PC-9 (cell line): Measurements from ENCODE around the gene PRRC2B. TPM values are rescaled to one million over a fixed set of nuclear protein-coding genes. Genes with fewer than 3 reads are reported as not detected.

ENCODE experiments used
- BruUV-seq: library from RNA; stranded (reverse); fragments of 400-500 nt; replicated peaks from 2 replicates; lab custom pipeline; 2021; lab: Mats Ljungman, UMichigan
- CTCF ChIA-PET: fragments of 300-600 bp; sonication (Branson Sonifier 250); formaldehyde crosslinking; loops from one replicate; lab custom pipeline; 2022; ENCODE audit warnings: antibody characterized with exemption; lab: Charles Lee
- POLR2A ChIA-PET: fragments of 300-600 bp; sonication (Branson Sonifier 250); formaldehyde crosslinking; loops from one replicate; lab custom pipeline; 2022; ENCODE audit warnings: antibody characterized with exemption; ENCODE audit not compliant: unreplicated experiment; lab: Charles Lee
- DNase-seq, 2 experiments: peaks; one replicate each; pipeline versions ENCODE4 v3.0.0 to v3.0.0-alpha.2; 2015 to 2022; ENCODE audit warnings: mixed read lengths in 1 of 2
- H2AFZ ChIP-seq: fragments of 200-600 bp; sonication (generic); 2 replicates; pipeline ENCODE4 v1.8.1; 2017; ENCODE audit warnings: antibody characterized with exemption
- H3F3A ChIP-seq: fragments of 200-600 bp; sonication (generic); 2 replicates; pipeline ENCODE4 v1.8.1; 2017; ENCODE audit warnings: antibody characterized with exemption, mild to moderate bottlenecking, low read depth; ENCODE audit not compliant: insufficient read depth
- H3K27ac ChIP-seq: fragments of 200-600 bp; sonication (generic); 2 replicates; pipeline ENCODE4 v1.6.1; 2016; ENCODE audit warnings: mixed run types
- H3K27me3 ChIP-seq: fragments of 200-600 bp; sonication (generic); 2 replicates; pipeline ENCODE4 v1.6.1; 2016; ENCODE audit warnings: low read depth, mixed run types; ENCODE audit not compliant: insufficient read depth
- H3K36me3 ChIP-seq: fragments of 200-600 bp; sonication (generic); 2 replicates; pipeline ENCODE4 v1.6.1; 2016; ENCODE audit warnings: low read depth, mixed run types
- H3K4me1 ChIP-seq: fragments of 200-600 bp; sonication (generic); replicated peaks from 2 replicates; pipeline ENCODE4 v1.6.1; 2016; ENCODE audit warnings: mixed run types; ENCODE audit not compliant: insufficient read depth
- H3K4me2 ChIP-seq: fragments of 200-600 bp; sonication (generic); 2 replicates; pipeline ENCODE4 v1.6.1; 2017; ENCODE audit warnings: mixed run types
- H3K4me3 ChIP-seq: fragments of 200-600 bp; sonication (generic); 2 replicates; pipeline ENCODE4 v1.6.1; 2016; ENCODE audit warnings: mixed run types
- H3K79me2 ChIP-seq: fragments of 200-600 bp; sonication (generic); 2 replicates; pipeline ENCODE4 v1.6.1; 2017; ENCODE audit warnings: low read depth, mixed run types
- H3K9me2 ChIP-seq: fragments of 200-600 bp; sonication (generic); 2 replicates; pipeline ENCODE4 v1.8.1; 2017; ENCODE audit warnings: mild to moderate bottlenecking; ENCODE audit not compliant: insufficient read depth
- H3K9me3 ChIP-seq: fragments of 200-600 bp; sonication (generic); 2 replicates; pipeline ENCODE4 v1.8.1; 2016; ENCODE audit warnings: low read depth; ENCODE audit not compliant: insufficient read depth
- H4K20me1 ChIP-seq: fragments of 200-600 bp; sonication (generic); 2 replicates; pipeline ENCODE4 v1.8.1; 2017; ENCODE audit not compliant: insufficient read depth
- CTCF ChIP-seq: fragments of 200-600 bp; sonication (generic); conservative IDR thresholded peaks from 2 replicates; pipeline ENCODE4 v1.6.1; 2017; ENCODE audit warnings: mixed run types, antibody characterized with exemption, mild to moderate bottlenecking, moderate library complexity
- EZH2 ChIP-seq: fragments of 200-600 bp; sonication (generic); IDR thresholded peaks from 2 replicates; pipeline ENCODE4 v1.8.0; 2017; ENCODE audit warnings: antibody characterized with exemption, low read depth
- intact Hi-C: fragments of 100-400 bp; cut with micrococcal nuclease; formaldehyde crosslinking; loops from one replicate; pipeline ENCODE4 v1.10.0; 2022; ENCODE audit not compliant: unreplicated experiment
- total RNA-seq: library from RNA; stranded (reverse); gene quantifications from 2 replicates; pipeline ENCODE4 v1.2.3, GENCODE V29; 2021

PRRC2B gene
- total RNA-seq, 1 experiment from 2014 or later = 361 TPM

DNA sequence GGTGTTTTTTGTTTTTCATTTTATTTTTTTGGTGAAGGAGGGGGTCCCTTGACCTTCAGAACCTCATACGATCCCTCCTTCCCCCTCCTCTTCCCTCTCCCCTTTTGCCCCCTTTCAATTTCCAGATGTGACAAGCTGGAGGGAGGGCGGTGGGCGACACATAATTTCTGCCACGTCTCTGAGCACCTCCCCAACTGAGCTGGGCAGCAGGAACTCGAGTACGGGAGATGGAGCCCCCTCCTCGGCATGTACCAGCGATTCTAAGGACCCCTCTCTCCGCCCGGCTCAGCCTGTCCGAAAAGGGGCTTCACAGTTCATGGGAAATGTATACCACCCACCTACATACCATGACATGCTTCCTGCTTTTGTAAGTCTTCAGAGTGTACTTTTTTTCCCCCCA is 52.4 kb downstream of the PRRC2B start:
- Histone ChIP-seq H3K4me2 (no peak overlapping the region), H3K4me1 (no peaks in the 10 kb centered on the region), H4K20me1 (peaks cover 41% of the 10 kb centered on the region), H3K4me3 (no peak overlapping the region), H3K9me3 (no peaks in the 10 kb centered on the region), H2AFZ (no peak overlapping the region), H3K27ac (no peak overlapping the region), H3K27me3 (no peaks in the 10 kb centered on the region), H3K36me3 (peaks cover 46% of the 10 kb centered on the region), H3F3A (peaks cover 61% of the 10 kb centered on the region), H3K79me2 (peaks cover 2% of the 10 kb centered on the region), H3K9me2 (no peaks in the 10 kb centered on the region)
- no TSS peak for BruUV-seq
- DNase-seq = no peak
- ChIA-PET POLR2A (no interaction called here), CTCF (no interaction called here)
- intact Hi-C loops = no loop called here
- TF ChIP-seq CTCF (no peak), EZH2 (no peak)

DNA sequence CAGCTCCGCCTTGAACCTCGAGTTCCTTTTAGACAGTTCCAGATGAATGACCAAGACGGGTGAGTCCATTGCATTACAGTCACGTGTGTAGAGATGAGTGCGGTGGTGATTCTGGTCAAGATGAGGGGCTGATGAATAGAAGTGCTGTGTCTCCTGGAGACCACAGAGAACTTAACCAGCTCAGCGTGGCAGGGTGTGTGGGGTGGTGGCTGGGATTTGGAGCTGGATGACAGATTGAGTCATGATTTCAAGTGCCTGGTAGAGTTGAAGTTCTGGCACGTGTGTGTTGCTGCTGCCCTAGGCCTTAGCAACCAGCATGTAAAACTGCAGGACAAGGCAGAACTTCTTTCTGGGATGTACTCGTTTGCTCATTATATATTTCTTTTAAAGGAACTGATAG is 53.3 kb downstream of the PRRC2B start:
- peaks cover 52% of the 10 kb centered on the region for H3K36me3 ChIP-seq
- no peaks in the 10 kb centered on the region for H3K27me3 ChIP-seq
- H3K4me1 ChIP-seq = no peaks in the 10 kb centered on the region
- H3K9me2 ChIP-seq = no peaks in the 10 kb centered on the region
- no peak for TF ChIP-seq EZH2
- TF ChIP-seq CTCF = no peak
- intact Hi-C loops = no loop called here
- H2AFZ ChIP-seq = no peak overlapping the region
- peaks cover 58% of the 10 kb centered on the region for H3F3A ChIP-seq
- DNase-seq = no peak
- no peak overlapping the region for H3K4me2 ChIP-seq
- ChIA-PET CTCF (no interaction called here), POLR2A (no interaction called here)
- no peak overlapping the region for H3K4me3 ChIP-seq
- no peak overlapping the region for H3K27ac ChIP-seq
- no peaks in the 10 kb centered on the region for H3K9me3 ChIP-seq
- BruUV-seq = no TSS peak
- H4K20me1 ChIP-seq = peaks cover 43% of the 10 kb centered on the region
- peaks cover 5% of the 10 kb centered on the region for H3K79me2 ChIP-seq

- DNase-seq = no peak
- peaks cover 56% of the 10 kb centered on the region for H3F3A ChIP-seq
- no peaks in the 10 kb centered on the region for H3K4me1 ChIP-seq
- no peaks in the 10 kb centered on the region for H3K9me3 ChIP-seq
- peaks cover 48% of the 10 kb centered on the region for H4K20me1 ChIP-seq
- POLR2A ChIA-PET = no interaction called here
- no TSS peak for BruUV-seq
- no peaks in the 10 kb centered on the region for H3K27me3 ChIP-seq
- H3K36me3 ChIP-seq = peaks cover 52% of the 10 kb centered on the region
- CTCF ChIA-PET = no interaction called here
- intact Hi-C loops = no loop called here
- no peak overlapping the region for H3K27ac ChIP-seq
- H3K4me3 ChIP-seq = no peak overlapping the region
- H3K79me2 ChIP-seq = peaks cover 9% of the 10 kb centered on the region
- no peak overlapping the region for H3K4me2 ChIP-seq
- H2AFZ ChIP-seq = no peak overlapping the region
- TF ChIP-seq CTCF (no peak), EZH2 (no peak)
- no peaks in the 10 kb centered on the region for H3K9me2 ChIP-seq
These were observed 53.7 kb downstream of the PRRC2B start for GRCh38 chr9:131447600-131447999.
